Activated CD4-positive, alpha-beta T cell treated with anti-CD3 and anti-CD28 coated beads for 48 hours (primary cell): ENCODE data around the gene TMEM176B.
"Not testable (repeated sequence)": the region's sequence is repeated elsewhere in the genome, so short reads cannot be mapped to it uniquely, and the experiment has no call there.

ENCODE experiments used
- DNase-seq: peaks from one replicate; pipeline ENCODE4 v3.0.0-alpha.2; 2020

The TMEM176B gene

GRCh38 chr7:150788474-150789269 lies 11.5 kb downstream of the TMEM176B start:
- no peak for DNase-seq

- DNase-seq: no peak
Observed at GRCh38 chr7:150787321-150788281, 12.6 kb downstream of the TMEM176B start.

GRCh38 chr7:150784954-150785353 lies 15.2 kb downstream of the TMEM176B start:
- no peak for DNase-seq

GRCh38 chr7:150784120-150784736 lies 15.9 kb downstream of the TMEM176B start:
- DNase-seq: no peak

- DNase-seq: no peak
Observed at GRCh38 chr7:150781961-150782360, 18.2 kb downstream of the TMEM176B start.

GRCh38 chr7:150781103-150781502 lies 19.1 kb downstream of the TMEM176B start:
- no peak for DNase-seq

- DNase-seq: no peak
Observed at GRCh38 chr7:150780292-150780691, 19.9 kb downstream of the TMEM176B start.

GRCh38 chr7:150778738-150779301 lies 21.3 kb downstream of the TMEM176B start:
- peak; percentile 84 for DNase-seq

GRCh38 chr7:150778014-150778737 lies 22.0 kb downstream of the TMEM176B start:
- DNase-seq: no peak

GRCh38 chr7:150774131-150774530 lies 26.0 kb downstream of the TMEM176B start:
- not testable (repeated sequence) for DNase-seq

GRCh38 chr7:150769768-150770167 lies 30.4 kb downstream of the TMEM176B start:
- DNase-seq: no peak

- no peak for DNase-seq
Observed at GRCh38 chr7:150766334-150766709, 33.8 kb downstream of the TMEM176B start.

GRCh38 chr7:150759479-150759878 lies 40.7 kb downstream of the TMEM176B start:
- DNase-seq: no peak

- no peak for DNase-seq
Observed at GRCh38 chr7:150756858-150757257, 43.3 kb downstream of the TMEM176B start.

- DNase-seq: no peak
Observed at GRCh38 chr7:150756166-150756565, 44.0 kb downstream of the TMEM176B start.

GRCh38 chr7:150755473-150756099 lies 44.6 kb downstream of the TMEM176B start:
- peak; percentile 78 for DNase-seq

GRCh38 chr7:150754951-150755350 lies 45.2 kb downstream of the TMEM176B start:
- DNase-seq: peak; percentile 18

GRCh38 chr7:150753826-150754603 lies 46.1 kb downstream of the TMEM176B start:
- peak; percentile 47 for DNase-seq

- no peak for DNase-seq
Observed at GRCh38 chr7:150753239-150753638, 46.9 kb downstream of the TMEM176B start.

- peak; percentile 34 for DNase-seq
Observed at GRCh38 chr7:150751702-150752101, 48.5 kb downstream of the TMEM176B start.

GRCh38 chr7:150748376-150748775 lies 51.8 kb downstream of the TMEM176B start:
- DNase-seq: no peak
